NCI-H2171 (cell line): ENCODE results near the gene BCL11B.

ENCODE experiments used
- DNase-seq: peaks from one replicate; lab custom pipeline; 2025; lab: John Stamatoyannopoulos, UW

BCL11B gene

GRCh38 chr14:99254328-99255009, 17.5 kb downstream of the BCL11B start:
- DNase-seq, result no peak

GRCh38 chr14:99253890-99254289, 18.1 kb downstream of the BCL11B start:
- DNase-seq, result no peak

DNA sequence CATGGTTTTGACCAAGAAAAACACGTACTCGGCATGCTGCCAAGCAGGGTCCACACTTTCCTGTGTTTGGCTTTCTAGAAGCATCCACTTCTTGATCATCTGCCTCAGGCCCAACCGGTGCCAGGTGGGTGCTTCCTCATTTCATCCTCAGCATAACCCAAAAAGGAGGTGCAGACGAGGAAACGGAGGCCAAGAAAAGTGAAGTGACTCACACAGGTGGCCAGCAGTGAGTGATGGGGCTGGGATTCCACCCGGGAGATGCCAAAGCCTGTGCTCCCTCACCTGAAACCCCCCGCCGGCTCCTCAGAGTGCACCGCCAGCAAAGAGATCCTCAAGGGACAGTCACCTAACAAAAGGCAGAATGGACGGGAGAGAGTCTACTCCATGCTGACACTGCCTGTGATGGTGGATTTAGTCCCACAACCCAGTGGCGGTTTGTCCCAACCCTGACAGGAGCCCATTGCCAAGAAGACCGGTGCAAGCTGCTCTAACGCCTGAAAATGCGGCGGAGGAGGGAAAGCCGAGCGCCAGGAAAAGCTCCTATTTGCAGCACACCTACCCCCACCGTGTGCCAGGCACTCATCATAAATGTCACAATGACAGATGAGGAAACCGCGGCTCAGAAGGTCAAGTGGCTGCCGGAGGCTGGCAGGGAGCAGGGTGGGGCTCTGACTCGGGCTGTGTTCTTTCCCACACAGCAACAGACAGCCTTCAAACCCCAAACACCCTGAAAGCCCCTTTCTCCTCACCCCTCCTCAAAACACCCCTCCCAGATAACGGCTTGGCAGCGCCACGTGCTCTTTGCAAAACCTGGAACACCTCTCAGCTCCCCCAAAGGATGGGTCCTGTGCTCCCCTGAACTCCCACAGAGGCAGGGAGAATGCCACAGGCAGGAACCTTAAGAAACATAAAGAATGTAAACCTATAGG, 18.8 kb downstream of the BCL11B start:
- DNase-seq, result no peak

DNA sequence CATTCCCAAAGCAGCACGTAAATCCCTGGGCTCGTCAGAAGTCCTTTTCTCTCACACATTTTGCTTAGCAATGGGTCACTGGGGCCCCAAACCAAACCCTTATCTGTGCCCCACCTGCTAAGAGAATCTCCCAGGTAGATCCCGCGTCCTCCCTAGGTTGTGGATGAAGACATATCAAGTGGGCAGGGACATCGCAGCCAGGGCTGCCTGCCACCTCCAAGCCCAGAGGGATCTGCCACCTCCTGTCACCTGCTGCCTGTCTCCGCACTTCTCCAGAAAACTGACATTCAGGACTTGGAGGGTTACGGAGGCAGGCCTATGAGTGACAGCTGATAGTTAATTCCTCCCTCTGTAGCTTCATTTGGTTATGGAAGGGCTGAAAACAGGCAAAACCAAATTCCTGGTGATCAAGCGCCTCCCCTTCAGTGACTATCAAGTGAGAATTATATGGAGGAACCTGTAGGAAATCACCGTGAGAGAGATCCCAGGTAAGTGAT, 19.5 kb downstream of the BCL11B start:
- no peak for DNase-seq

DNA sequence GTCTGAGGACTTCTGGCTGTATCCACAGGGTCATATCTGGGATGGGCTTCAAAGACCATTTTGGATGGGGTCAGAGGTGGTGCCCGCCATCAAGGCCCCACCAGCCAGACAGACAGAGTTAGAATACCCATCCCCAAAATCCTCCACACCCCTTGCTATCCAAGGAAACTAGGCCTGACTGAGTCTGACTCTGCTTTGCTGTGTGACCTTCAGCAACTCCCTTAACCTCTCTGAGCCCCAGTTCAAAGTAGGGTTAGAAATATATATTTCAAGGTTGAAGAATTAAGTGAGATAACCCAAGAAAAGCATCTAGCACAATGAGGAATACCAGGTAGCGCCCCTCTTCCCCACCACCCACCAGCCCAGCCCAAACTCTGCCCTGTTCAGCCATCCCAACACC, 20.3 kb downstream of the BCL11B start:
- DNase-seq, result no peak

DNA sequence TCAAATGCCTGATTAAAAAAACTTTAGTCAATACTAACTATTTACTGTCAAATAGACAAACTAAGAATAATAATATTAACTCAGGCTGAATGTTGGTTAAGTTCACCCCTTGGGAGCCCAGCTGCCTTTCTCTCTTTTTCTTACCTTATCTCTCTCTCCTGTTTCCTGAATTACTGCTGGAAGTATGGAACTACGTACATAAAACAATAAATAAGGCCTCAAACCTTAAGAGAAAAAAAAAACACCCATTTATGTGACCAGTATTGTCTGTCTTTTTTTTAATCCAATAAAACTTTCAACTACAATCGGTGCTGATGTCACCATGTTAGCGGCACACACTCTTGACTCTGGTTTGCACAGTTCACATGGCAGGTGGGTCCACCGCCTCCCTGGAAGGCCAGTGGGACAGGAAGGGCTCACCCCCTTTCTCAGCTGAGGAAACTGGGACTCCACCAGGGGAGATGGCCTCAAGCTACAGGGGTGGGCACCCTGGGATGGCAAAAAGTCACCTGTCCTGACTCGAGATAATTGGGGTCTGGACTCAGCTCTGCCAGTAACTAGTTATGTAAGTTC, 21.3 kb downstream of the BCL11B start:
- no peak for DNase-seq

DNA sequence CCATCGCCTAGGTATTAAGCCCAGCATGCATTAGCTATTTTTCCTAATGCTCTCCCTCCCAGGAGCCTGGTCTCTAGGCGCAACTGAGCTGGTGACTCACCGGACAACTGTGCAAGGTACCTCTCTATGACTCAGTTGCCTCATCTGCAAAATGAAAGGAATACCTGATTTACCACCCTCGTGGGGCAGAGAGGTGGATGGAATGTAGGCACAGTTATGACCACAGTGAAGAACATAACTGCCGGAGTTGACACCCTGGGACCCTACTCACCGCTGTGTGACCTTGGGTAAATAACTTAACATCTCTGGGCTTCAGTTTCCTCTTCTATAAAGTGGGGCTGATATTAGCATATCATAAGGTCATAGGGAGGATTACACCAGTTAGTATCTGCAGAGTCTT, 22.6 kb downstream of the BCL11B start:
- DNase-seq, result no peak

DNA sequence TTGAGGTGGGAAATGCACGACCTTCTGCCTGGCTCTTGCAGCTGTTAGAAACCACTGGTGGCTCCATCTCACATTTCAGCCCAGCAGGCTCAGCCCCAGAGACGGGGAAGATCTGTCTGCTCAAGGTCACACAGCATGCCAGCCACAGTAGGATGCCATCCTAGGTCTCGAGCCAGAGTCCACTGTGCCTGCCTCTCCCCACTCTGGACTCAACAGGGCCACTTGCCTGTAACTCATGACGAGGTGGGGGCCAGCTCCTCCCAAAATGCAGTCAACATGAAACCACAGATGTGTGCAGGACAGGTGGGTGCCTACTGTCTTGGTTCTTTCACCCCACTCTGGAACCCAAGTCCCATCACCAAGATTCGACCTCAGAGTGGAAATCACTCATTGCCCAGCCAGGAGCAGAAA, 23.2 kb downstream of the BCL11B start:
- DNase-seq, result no peak

- no peak for DNase-seq
Observed at GRCh38 chr14:99247772-99248171, 24.2 kb downstream of the BCL11B start.

DNA sequence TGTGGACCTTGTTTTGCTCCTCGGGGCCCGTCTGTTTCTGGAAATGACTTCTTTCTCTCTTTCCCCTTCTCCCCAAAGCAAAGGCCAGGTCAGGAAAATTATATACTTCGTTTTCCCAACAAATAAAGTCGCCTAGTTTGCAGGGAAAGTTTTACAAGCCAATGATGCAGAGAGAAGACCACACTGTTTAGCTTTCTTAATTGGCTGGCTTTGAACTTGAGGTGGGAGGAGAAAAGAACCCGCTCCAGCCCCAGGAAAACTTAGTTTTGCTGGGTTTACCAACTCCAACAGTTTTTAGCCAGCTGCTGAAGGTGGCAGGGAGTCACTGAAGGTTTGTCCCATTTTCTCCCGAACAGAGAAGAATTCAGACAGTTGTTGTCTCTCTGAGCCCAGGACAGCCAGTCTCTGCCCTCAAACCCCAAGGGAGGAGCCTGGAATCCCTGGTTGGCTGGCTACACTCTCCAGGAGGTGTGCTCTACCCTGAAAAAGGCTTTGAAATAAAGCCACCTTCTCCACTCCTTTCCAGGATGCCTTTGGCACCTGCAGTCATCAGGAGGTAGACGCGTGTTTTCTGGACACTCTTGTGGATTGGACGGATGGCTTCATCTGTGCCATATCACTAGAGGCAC, 24.8 kb downstream of the BCL11B start:
- no peak for DNase-seq

GRCh38 chr14:99246536-99247097, 25.4 kb downstream of the BCL11B start:
- no peak for DNase-seq

GRCh38 chr14:99245564-99246511, 26.2 kb downstream of the BCL11B start:
- DNase-seq, result no peak

DNA sequence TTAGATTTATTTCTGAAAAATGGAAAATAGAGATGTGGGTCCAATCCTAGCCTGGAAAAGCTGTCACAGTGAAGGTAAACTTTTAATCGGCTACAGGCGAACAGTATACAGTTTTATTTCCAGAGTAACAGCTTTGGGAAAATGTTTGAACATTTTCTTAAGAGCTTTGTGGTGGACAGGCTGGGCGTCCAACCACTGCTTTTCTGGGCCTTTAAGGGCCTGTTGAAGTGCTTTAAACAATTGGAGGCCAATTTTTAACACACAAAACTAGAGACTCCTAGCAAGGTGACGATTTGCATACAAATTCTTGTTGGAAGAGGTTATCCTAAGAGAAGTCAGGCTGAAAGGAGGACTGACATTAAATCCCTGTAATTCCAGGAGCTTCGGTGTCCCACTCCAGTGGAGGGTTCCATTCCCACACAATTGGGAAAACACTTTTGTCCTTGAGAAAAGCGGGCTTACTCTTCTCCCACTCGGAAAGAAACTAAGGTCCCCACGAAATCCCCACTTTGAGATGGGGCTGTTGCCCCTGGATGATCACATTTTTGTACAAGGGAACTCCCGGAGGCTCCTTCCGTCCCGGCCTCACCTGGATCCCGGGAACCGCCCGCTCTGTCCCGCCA, 26.9 kb downstream of the BCL11B start:
- no peak for DNase-seq

DNA sequence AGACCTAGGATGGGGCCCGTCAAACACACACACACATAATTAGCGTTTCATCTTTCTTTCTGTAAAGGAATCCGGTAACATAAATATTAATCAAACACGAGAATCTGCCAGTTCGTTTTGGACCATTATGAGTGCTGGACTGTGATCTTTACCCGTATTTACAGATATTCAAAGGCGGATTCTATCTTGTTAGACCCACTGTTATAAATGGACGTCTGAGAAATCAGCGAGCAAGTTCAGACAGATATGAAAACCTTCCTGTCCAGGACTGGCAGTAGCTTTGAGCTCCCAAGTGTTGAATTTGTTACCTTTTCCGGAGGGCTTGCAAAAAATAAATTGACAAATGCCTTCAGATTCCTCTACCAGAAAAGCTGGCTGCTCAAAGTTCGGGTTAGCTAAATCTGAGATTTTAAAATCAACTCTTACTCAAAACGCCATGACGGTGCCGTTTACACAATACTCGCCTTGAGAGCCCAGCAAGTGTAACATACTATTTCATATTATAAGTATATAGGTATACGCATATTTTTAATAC, 27.6 kb downstream of the BCL11B start:
- DNase-seq, result no peak

DNA sequence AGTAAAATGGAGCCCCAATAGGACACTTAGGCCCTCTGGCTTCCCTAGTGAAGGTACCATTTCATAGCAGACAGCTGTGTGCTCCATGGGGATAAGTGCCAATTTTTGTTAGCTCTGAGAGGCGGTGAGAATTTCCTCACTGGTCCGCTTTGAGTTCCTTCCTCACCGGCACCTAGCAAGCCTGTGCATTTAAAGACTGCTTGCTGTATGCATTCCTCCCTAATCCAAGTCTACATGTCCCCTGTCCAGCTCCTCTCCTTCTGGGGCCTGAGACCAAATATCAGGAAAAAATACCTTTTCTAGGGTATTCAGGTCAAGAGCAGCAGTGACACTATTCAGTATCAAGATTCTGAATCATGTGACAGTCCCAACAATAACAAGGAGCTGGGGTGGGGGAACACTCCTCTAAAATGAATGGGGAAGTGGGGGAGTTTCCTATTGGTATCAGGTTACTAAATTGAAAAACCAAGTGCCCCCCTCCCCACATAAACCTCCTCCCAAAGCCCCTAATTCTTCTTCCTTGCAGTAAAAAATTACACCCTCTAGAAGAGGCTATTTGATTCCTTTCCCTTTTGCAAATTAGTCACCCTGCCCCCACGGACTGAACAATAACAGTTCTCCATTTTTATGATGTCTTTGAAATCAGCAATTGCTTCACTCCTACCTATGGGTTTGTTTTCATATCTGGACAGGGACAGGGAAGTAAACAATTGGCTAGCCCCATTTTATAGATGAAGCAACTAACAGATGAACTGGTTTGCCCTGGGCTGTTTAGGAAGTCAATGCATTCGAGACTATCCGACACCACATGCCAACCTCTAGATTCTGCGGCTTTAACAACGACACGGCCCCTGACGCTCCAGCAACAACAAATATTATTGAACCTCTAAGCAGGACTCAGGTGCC, 28.9 kb downstream of the BCL11B start:
- no peak for DNase-seq

- no peak for DNase-seq
Observed at GRCh38 chr14:99242238-99242637, 29.8 kb downstream of the BCL11B start.

DNA sequence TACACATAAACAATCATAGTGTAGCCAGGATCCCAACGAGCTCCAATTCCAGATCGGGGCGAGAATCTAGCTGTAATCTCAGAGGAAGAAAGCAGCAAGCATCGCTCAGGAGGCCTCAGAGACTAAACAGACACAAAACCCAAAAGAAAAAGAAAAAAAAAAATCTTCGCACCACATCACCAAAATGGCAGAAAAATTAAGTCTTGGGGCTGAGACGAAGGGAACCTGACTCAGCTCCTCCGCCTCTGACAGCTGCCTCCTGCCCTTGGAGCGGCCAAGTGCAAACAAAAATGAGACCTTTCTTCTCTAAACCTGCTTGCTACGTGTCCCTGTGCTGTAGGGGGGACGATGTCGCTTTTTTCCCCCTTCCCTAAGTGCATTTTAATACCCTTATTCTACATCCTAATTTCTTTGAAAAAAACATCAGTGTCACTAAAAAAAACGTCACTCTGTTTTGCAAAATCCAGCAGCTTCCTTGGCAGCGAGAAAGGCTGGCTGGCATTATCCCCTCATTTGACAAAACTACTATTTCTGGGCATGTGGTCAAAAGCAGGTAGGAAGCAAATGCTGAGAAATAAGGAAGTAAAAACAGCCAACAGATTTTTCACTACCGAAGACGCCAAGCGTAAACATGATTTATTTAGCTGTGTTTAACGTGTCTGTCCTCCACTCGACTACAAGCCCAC, 30.5 kb downstream of the BCL11B start:
- DNase-seq, result no peak

- no peak for DNase-seq
Observed at GRCh38 chr14:99240627-99241324, 31.2 kb downstream of the BCL11B start.
